ENCODE data around the gene AP5B1. TPM values are rescaled to one million over a fixed set of nuclear protein-coding genes. Genes with fewer than 3 reads are reported as not detected.

The AP5B1 gene
- total and polyA plus RNA-seq, 4 donors = 8.6 to 35.5 (median 24.0) TPM

GRCh38 chr11:65803797-65804492 is 23.2 kb upstream of the AP5B1 start:
- no peak for TF ChIP-seq CTCF (IDR thresholded peaks at IDR 0.05; ENCODE audit: control extremely low read depth, extremely low read depth)
- Histone ChIP-seq H3K27ac (ENCODE audit: low read depth in 1 of 2, low read length in 1 of 2) (no peak overlapping the region), H3K9ac (ENCODE audit: insufficient read depth in 1 of 2, low read length in 2 of 2) (no peak overlapping the region), H3K9me3 (ENCODE audit: control insufficient read depth in 4 of 4, insufficient read depth in 3 of 4, low read length in 3 of 4) (no peaks in the 10 kb centered on the region), H3K27me3 (ENCODE audit: control insufficient read depth in 3 of 3, insufficient read depth in 3 of 3, low read length in 2 of 3) (peaks cover 0 to 10% (median 0%) of the 10 kb centered on the region in 3 donors), H3K36me3 (ENCODE audit: control insufficient read depth in 4 of 4, insufficient read depth in 4 of 4, low read length in 4 of 4) (no peaks in the 10 kb centered on the region), H3K4me1 (ENCODE audit: control insufficient read depth in 5 of 5, insufficient read depth in 5 of 5, low read length in 5 of 5) (no peaks in the 10 kb centered on the region), H3K4me3 (no peak overlapping the region)
- ATAC-seq (ENCODE audit: insufficient read depth, low FRiP score) = no peak
- DNase-seq = no peak
- WGBS, 2 donors = 50 to 67% methylated on average over 21 of the region's 21 CpGs

DNA sequence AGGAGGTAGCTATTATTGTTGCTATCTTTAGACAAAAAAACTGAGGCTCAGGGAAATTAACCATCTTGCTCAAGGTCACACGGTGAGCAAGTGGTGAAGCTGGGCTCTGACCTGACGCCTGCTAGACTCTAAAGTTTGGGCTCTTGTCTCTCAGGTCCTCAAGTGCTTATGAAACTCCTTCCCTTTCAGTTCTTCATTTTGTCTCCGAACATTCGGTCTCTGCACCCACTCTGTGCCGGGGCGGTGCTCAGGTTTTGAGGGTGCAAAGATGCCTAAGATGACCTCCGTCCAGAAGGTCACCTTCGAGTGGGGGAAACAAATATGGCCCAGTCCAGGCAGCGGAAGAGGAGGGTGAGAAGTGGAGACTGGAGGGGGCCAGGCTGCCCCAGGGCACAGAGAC is 22.1 kb upstream of the AP5B1 start:
- Histone ChIP-seq H3K9ac (ENCODE audit: insufficient read depth in 1 of 2, low read length in 2 of 2) (no peak overlapping the region), H3K27ac (ENCODE audit: low read depth in 1 of 2, low read length in 1 of 2) (no peak overlapping the region), H3K9me3 (ENCODE audit: control insufficient read depth in 4 of 4, insufficient read depth in 3 of 4, low read length in 3 of 4) (no peaks in the 10 kb centered on the region), H3K36me3 (ENCODE audit: control insufficient read depth in 4 of 4, insufficient read depth in 4 of 4, low read length in 4 of 4) (no peaks in the 10 kb centered on the region), H3K27me3 (ENCODE audit: control insufficient read depth in 3 of 3, insufficient read depth in 3 of 3, low read length in 2 of 3) (peaks cover 0 to 10% (median 0%) of the 10 kb centered on the region in 3 donors), H3K4me1 (ENCODE audit: control insufficient read depth in 5 of 5, insufficient read depth in 5 of 5, low read length in 5 of 5) (no peaks in the 10 kb centered on the region), H3K4me3 (no peak overlapping the region)
- ATAC-seq (ENCODE audit: insufficient read depth, low FRiP score) (no peak), DNase-seq (no peak)
- 71 to 75% methylated on average over 9 of the region's 9 CpGs for WGBS, 2 donors
- TF ChIP-seq CTCF (IDR thresholded peaks at IDR 0.05; ENCODE audit: control extremely low read depth, extremely low read depth) = no peak

GRCh38 chr11:65801153-65801987 is 20.6 kb upstream of the AP5B1 start:
- 83 to 86% methylated on average over 18 of the region's 18 CpGs for WGBS, 2 donors
- Histone ChIP-seq H3K9me3 (ENCODE audit: control insufficient read depth in 4 of 4, insufficient read depth in 3 of 4, low read length in 3 of 4) (peaks cover 0 to 3% (median 0%) of the 10 kb centered on the region in 4 donors), H3K36me3 (ENCODE audit: control insufficient read depth in 4 of 4, insufficient read depth in 4 of 4, low read length in 4 of 4) (no peaks in the 10 kb centered on the region), H3K27ac (ENCODE audit: low read depth in 1 of 2, low read length in 1 of 2) (no peak overlapping the region), H3K9ac (ENCODE audit: insufficient read depth in 1 of 2, low read length in 2 of 2) (no peak overlapping the region), H3K27me3 (ENCODE audit: control insufficient read depth in 3 of 3, insufficient read depth in 3 of 3, low read length in 2 of 3) (peaks cover 0 to 10% (median 0%) of the 10 kb centered on the region in 3 donors), H3K4me1 (ENCODE audit: control insufficient read depth in 5 of 5, insufficient read depth in 5 of 5, low read length in 5 of 5) (peaks cover 0 to 11% (median 0%) of the 10 kb centered on the region in 5 donors), H3K4me3 (no peak overlapping the region)
- DNase-seq (no peak), ATAC-seq (ENCODE audit: insufficient read depth, low FRiP score) (no peak)
- TF ChIP-seq CTCF (IDR thresholded peaks at IDR 0.05; ENCODE audit: control extremely low read depth, extremely low read depth) = no peak
